Superior temporal gyrus (tissue), 1 donor: Measurements from ENCODE around the gene UBXN1.
"Not testable (repeated sequence)": the region's sequence is repeated elsewhere in the genome, so short reads cannot be mapped to it uniquely, and the experiment has no call there.

Experiments used
- DNase-seq: peaks from one replicate; pipeline ENCODE4 v3.0.0-alpha.2; 2016; ENCODE audit errors: extremely low spot score

Gene UBXN1

GRCh38 chr11:62708392-62708791 lies 29.5 kb upstream of the UBXN1 start:
- peak; percentile 26 for DNase-seq

DNA sequence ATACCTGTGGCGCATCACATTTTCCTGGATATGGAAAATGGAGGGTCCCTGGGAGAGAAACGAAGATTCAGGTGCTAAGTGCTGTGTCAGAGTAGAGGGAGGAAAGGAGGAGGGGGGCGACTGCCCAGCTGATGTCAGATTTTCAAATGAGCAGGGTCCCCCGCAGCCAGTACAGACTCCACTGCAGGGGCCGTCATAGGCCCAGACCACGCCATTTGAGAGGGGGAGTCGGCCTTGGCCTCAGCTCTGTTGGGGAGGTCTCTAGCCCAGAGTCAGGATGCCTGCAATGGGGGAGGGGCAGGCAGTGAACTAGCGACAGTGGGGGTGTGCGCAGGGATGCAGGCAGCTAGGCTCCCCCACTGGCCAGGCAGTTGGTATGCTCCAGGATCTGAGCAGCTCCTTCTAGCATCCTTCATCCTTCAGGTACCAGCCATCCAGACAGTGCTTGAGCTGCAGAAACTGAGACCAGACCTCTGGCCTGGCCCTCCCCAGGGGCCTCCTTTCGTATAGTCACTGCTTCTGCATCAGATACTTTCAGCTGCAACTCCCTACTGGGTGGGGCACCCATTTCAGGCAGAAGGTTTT lies 28.5 kb upstream of the UBXN1 start, which contains the start of the genes BSCL2 and GNG3:
Gene BSCL2 (minus strand): TSS at position 148 of the 585 bp plus-strand sequence. CDS start 229 bp downstream, outside the sequence.
Gene GNG3 (plus strand): TSS at position 400 of the 585 bp plus-strand sequence. CDS start 620 bp downstream, outside the sequence.
- peak; percentile 84 for DNase-seq

- no peak for DNase-seq
Measured at GRCh38 chr11:62706850-62707247, 28.0 kb upstream of the UBXN1 start.

- DNase-seq, result peak; percentile 94
Measured at GRCh38 chr11:62705880-62706849, 27.3 kb upstream of the UBXN1 start.

- DNase-seq, result no peak
Measured at GRCh38 chr11:62705413-62705812, 26.5 kb upstream of the UBXN1 start.

DNA sequence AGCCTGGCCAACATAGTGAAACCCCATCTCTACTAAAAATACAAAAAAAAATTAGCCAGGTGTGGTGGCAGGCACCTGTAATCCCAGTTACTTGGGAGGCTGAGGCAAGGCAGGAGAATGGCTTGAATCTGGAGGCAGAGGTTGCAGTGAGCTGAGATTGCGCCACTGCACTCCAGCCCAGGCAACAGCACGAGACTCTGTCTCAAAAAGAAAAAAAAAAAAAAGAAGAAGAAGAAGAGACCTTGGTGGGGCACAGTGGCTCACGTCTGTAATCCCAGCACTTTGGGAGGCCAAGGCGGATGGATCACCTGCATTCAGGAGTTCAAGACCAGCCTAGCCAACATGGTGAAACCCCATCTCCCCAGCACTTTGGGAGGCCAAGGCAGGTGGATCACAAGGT lies 25.0 kb upstream of the UBXN1 start:
- not testable (repeated sequence) for DNase-seq

DNA sequence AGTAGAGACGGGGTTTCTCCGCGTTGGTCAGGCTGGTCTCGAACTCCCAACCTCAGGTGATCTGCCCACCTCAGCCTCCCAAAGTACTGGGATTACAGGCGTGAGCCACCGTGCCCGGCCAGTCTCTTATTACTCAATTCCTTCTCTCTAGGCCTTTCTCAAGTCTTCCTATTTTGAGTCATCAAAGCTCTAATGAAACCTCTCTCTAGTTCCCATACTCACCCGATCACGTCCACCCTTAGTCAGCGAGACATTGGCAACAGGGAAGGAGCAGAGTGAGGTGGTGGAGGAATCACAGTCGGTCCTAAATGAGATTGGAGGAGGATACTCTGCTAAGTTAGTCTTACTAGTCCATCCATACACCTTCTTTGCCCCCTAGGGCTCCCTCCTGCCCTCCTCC lies 23.4 kb upstream of the UBXN1 start:
- DNase-seq, result no peak

DNA sequence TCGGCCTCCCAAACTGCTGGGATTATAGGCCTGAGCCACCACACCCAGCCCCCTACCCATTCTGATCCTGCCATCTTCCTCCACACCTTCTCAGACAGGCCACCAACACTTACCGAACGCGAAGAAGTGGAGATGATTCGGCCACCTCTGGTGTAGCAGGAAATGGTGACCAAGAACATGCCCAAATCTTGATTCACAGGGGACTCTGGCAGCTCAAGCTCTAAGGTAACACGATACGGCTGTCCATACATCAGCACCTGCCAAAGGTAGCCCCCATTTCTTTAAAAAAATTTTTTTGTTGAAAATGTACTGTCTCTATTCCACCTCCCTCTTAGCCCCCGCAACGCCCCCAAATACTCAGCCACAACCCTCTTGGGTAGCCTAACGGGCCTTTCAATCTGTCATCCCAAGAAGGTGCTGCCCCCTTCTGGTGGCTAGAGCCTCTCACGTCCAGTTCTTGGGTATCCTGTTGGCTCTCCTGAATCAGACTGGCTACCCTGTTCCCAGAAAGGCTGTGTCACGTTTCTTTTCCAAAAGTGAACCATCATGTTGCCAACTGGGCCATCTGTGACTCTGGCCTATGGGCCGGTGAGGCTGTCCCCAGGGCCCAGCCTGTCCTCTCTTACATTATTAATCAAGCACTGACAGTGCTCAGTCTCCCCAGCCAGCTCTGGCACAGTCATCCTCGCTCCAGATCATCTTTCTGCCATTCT lies 15.7 kb upstream of the UBXN1 start:
- DNase-seq, result peak; percentile 88

- not testable (repeated sequence) for DNase-seq
Measured at GRCh38 chr11:62693624-62694023, 14.8 kb upstream of the UBXN1 start.

DNA sequence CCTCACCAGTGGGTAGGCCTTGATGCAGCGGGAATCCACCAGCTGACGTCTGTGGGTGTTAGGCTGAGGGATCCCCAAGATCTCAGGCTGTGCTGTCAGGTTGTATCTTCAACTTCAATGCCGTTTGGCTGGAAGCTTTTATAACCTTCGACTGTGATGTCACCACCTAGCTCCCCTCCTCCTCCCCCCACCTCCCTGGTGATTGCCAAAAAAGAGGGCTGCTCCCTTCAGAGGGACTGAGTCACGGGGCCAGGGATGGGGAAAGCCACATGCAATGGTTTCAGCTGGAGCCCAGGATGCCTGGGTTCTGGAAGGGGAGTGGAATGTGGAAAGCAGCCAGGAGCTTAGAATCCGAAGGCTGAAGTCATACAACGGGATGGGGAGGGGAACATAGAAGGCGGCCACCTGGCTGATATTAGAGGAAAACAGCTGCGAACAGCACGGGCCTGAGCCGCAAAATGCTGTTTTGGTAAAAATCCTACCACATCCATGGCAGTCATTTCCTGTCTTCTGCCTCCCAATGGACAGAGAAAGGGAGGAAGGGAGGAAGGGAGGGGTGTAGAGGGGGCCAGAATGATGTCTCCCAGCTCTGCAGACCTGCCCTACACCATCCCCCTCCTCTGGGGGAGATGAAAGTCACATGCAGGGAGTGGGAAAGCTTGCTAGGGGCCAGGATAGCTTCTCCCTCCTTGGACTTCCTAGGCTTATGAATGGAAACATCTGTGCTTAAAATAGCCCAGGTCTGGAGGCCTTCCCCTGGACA lies 10.7 kb upstream of the UBXN1 start, which contains the start of gene LRRN4CL:
Gene LRRN4CL (minus strand): TSS at position 110 of the 763 bp plus-strand sequence. CDS start 1,022 bp downstream, outside the sequence.
- no peak for DNase-seq

- no peak for DNase-seq
Measured at GRCh38 chr11:62688491-62688890, 9.6 kb upstream of the UBXN1 start.

- no peak for DNase-seq
Measured at GRCh38 chr11:62687508-62688396, 8.9 kb upstream of the UBXN1 start.

- DNase-seq, result no peak
Measured at GRCh38 chr11:62682518-62682917, 3.6 kb upstream of the UBXN1 start.

DNA sequence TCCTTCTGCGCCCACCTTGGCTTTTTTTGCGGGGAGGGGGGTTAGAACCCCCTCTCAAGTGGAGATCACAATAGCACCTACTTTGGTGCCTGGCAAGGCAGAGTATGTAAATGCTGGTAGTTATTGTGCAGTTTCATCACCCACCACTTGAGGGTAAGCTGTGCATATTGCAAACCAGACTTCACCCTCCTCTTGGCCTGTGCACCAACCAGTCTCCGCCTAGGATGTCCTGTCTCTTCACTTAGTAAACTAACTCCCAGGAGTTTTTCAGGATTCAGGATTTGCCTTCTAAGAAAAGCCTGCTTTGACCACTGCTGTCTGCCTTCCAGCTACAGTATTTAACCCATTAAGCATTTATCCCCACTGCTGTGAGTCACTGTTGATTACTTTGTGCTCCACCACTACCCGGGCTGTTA lies 2.0 kb upstream of the UBXN1 start:
- DNase-seq, result no peak

DNA sequence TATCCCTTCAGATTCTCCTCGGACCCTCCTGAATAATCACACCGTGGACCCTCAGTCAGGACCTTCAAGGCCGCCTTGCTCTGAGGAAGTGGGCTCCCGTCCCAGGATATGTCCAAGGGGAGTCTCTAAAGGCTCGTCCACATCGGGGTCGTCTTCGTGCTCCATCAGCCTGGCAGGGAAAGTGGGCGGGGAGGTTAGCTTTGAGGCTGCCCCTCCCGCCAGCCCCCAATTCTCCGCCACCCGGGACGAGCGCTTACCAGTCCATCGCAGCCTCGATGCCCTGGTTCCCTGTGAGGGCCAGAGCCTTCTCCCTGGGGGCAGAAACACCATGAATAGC lies 472 bp downstream of the UBXN1 start:
- no peak for DNase-seq

GRCh38 chr11:62677714-62678113 lies 1.2 kb downstream of the UBXN1 start:
- DNase-seq, result no peak

DNA sequence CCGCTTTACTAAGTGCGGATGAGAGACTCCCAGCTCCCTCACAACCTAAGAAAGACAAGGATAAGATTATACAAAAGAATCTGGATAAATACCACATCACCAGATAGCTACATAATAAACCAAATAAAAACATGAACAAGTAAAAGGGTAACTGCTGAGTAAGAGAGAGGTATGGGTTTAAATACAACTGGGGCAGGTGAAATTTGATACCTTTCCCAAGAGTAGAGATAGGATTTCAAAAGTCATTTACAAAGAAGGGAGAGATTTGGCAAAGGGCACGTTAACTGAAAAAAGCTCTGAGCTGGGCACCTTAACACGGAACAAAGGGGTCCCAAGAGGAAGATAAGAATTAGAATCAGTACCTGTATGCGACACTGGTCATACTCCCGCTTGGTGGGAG lies 1.7 kb downstream of the UBXN1 start:
- DNase-seq, result no peak

DNA sequence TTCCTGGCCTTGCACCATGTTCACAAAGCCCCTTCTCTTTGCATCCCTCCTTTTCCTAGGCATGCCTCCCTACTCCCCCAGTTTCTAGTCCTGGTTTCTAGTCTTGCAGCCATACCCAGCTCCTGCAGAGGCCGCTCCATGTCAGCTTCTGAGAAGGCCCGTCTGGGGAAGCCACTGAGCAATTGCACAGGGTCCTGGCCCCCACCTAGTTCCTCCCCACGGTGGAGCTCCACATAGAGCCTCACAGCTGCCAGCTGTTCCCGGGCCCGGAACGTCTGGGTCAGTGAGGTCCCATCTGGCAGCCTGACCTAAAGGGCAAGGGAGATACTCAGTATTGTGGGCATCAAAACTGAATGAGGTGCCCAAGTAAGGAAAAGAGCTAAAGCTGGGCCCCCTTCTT lies 2.2 kb downstream of the UBXN1 start:
- DNase-seq, result no peak

GRCh38 chr11:62675415-62675814 lies 3.5 kb downstream of the UBXN1 start:
- not testable (repeated sequence) for DNase-seq

DNA sequence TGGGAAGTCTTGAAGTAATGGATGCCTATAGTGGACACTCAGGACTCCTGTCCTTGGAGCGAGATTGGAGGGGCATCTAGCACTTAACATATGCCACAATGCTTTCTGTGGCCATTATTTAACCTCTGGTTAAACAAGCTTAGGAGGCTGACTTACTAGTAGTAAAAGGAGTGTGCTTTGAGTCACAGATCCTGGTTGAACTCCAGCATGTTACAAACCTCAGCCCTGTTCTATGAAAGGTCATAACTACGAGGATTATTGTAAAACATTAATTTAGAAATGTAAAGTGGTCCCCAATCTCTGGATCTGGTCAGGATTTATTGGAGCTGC lies 5.7 kb downstream of the UBXN1 start:
- no peak for DNase-seq
